H1 (cell line): ENCODE results near the gene TTLL1.

Experiments used
- BACH1 ChIP-seq: IDR thresholded peaks from 2 replicates; pipeline ENCODE4 v1.6.1; 2012; ENCODE audit warnings: low read length, improper control_type of control experiment
- CBX8 ChIP-seq: fragments of 300-800, 300-1000 bp; sonication (generic); IDR thresholded peaks from 2 replicates; pipeline ENCODE4 v1.7.1; 2016; ENCODE audit warnings: low read depth, low read length, borderline replicate concordance
- CTCF ChIP-seq, 3 experiments: IDR thresholded peaks; 1 replicate in 2 of 3; 2 replicates in 1 of 3; pipeline versions ENCODE4 v1.5.1 to v1.6.1; 2011; ENCODE audit warnings: low read length in 3 of 3, mild to moderate bottlenecking in 3 of 3, inconsistent platforms in 2 of 3, low read depth in 1 of 3, moderate library complexity in 1 of 3; ENCODE audit not compliant: insufficient read depth in 1 of 3; ENCODE audit errors: control extremely low read depth in 1 of 3
- EZH2 ChIP-seq: fragments of 200-600 bp; sonication (generic); IDR thresholded peaks from 2 replicates; pipeline ENCODE4 v1.7.1; 2012; ENCODE audit warnings: low read depth, mild to moderate bottlenecking, moderate library complexity, low read length, inconsistent platforms; ENCODE audit not compliant: severe bottlenecking
- HDAC2 ChIP-seq, 2 experiments: fragments of 300-600 bp in 1 of 2; sonication (generic) in 1 of 2; IDR thresholded peaks; 2 replicates each; pipeline ENCODE4 v1.6.1; 2011 to 2012; ENCODE audit warnings: low read depth in 2 of 2, low read length in 2 of 2, mild to moderate bottlenecking in 2 of 2, moderate library complexity in 2 of 2, borderline replicate concordance in 1 of 2, inconsistent platforms in 1 of 2
- JUN ChIP-seq: IDR thresholded peaks from 2 replicates; pipeline ENCODE4 v1.6.1; 2011; ENCODE audit warnings: low read depth, mild to moderate bottlenecking, improper control_type of control experiment, low read length
- SP1 ChIP-seq: IDR thresholded peaks from 2 replicates; pipeline ENCODE4 v1.6.1; 2011; ENCODE audit warnings: low read depth, low read length
- TAF1 ChIP-seq: IDR thresholded peaks from 2 replicates; pipeline ENCODE4 v1.6.1; 2011; ENCODE audit warnings: mild to moderate bottlenecking, low read depth, low read length
- USF2 ChIP-seq: IDR thresholded peaks from 2 replicates; pipeline ENCODE4 v1.6.1; 2011; ENCODE audit warnings: low read length, improper control_type of control experiment
- ZNF274 ChIP-seq: IDR thresholded peaks from 2 replicates; pipeline ENCODE4 v1.7.0; 2012; ENCODE audit warnings: low read length, borderline replicate concordance; ENCODE audit errors: extremely low read depth

- TF ChIP-seq EZH2 = no peak
- no peak for TF ChIP-seq CTCF (IDR thresholded peaks at IDR 0.05; ENCODE audit: control extremely low read depth in 1 of 3, insufficient read depth in 1 of 3, low read depth in 1 of 3, low read length in 3 of 3)
- TF ChIP-seq USF2 = no peak
- no peak for TF ChIP-seq CBX8
- TF ChIP-seq HDAC2 (IDR thresholded peaks at IDR 0.05; ENCODE audit: borderline replicate concordance in 1 of 2, low read depth in 2 of 2, low read length in 2 of 2) = no peak
- TF ChIP-seq TAF1 = no peak
- TF ChIP-seq SP1 = no peak
- TF ChIP-seq JUN = no peak
- no peak for TF ChIP-seq BACH1
- TF ChIP-seq ZNF274 = no peak
Observed at GRCh38 chr22:43077121-43077877, 11.9 kb downstream of the TTLL1 start.
